GM23338 (cell line): ENCODE data around the gene SHB. TPM values are rescaled to one million over a fixed set of nuclear protein-coding genes. Genes with fewer than 3 reads are reported as not detected.

Source experiments
- ATAC-seq: fragments of 200-7000 bp; cut with Tn5 transposase; 3 replicates; pipeline ENCODE4 v1.9.1; 2020
- DNase-seq: peaks from one replicate; pipeline ENCODE4 v3.0.0-alpha.2; 2015; ENCODE audit warnings: low spot score
- H2AFZ ChIP-seq: fragments of 200-600 bp; sonication (generic); 2 replicates; pipeline ENCODE4 v1.8.0; 2016; ENCODE audit warnings: antibody characterized with exemption, mild to moderate bottlenecking, moderate library complexity
- H3F3A ChIP-seq: fragments of 200-600 bp; sonication (generic); replicated peaks from 2 replicates; pipeline ENCODE4 v1.8.0; 2017; ENCODE audit warnings: antibody characterized with exemption, mixed run types, low read depth
- H3K27ac ChIP-seq: fragments of 200-600 bp; sonication (generic); 2 replicates; pipeline ENCODE4 v1.6.1; 2016; ENCODE audit warnings: low read depth
- H3K27me3 ChIP-seq: fragments of 200-600 bp; sonication (generic); 2 replicates; pipeline ENCODE4 v1.8.0; 2016; ENCODE audit warnings: mild to moderate bottlenecking, mixed run types, moderate library complexity; ENCODE audit not compliant: insufficient read depth
- H3K36me3 ChIP-seq: fragments of 200-600 bp; sonication (generic); 2 replicates; pipeline ENCODE4 v1.8.0; 2016; ENCODE audit warnings: mild to moderate bottlenecking; ENCODE audit not compliant: insufficient read depth
- H3K4me1 ChIP-seq: fragments of 200-600 bp; sonication (generic); 2 replicates; pipeline ENCODE4 v1.8.0; 2016; ENCODE audit warnings: mild to moderate bottlenecking, moderate library complexity; ENCODE audit not compliant: insufficient read depth
- H3K4me2 ChIP-seq: fragments of 200-600 bp; sonication (generic); 2 replicates; pipeline ENCODE4 v1.7.1; 2017; ENCODE audit warnings: mixed run types
- H3K4me3 ChIP-seq: fragments of 200-600 bp; sonication (generic); 2 replicates; pipeline ENCODE4 v1.6.1; 2016; ENCODE audit warnings: mixed run types
- H3K79me2 ChIP-seq: fragments of 200-600 bp; sonication (generic); replicated peaks from 2 replicates; pipeline ENCODE4 v1.8.0; 2017; ENCODE audit warnings: mild to moderate bottlenecking; ENCODE audit not compliant: insufficient read depth
- H3K9me2 ChIP-seq: fragments of 200-600 bp; sonication (generic); 2 replicates; pipeline ENCODE4 v1.8.0; 2017; ENCODE audit not compliant: insufficient read depth
- H4K20me1 ChIP-seq: fragments of 200-600 bp; sonication (generic); replicated peaks from 2 replicates; pipeline ENCODE4 v1.8.0; 2017; ENCODE audit warnings: mild to moderate bottlenecking; ENCODE audit not compliant: insufficient read depth
- H3K27ac Mint-ChIP-seq: 2 replicates; pipeline ENCODE4 v1.8.0; 2020; ENCODE audit warnings: inconsistent platforms, mild to moderate bottlenecking, moderate library complexity, mixed read lengths
- H3K27me3 Mint-ChIP-seq: 3 replicates; pipeline ENCODE4 v1.8.0; 2022; ENCODE audit warnings: low read depth, mild to moderate bottlenecking, moderate library complexity, mixed read lengths, inconsistent platforms; ENCODE audit not compliant: insufficient read depth, poor library complexity
- H3K36me3 Mint-ChIP-seq: 3 replicates; pipeline ENCODE4 v1.8.0; 2021; ENCODE audit warnings: low read depth, mild to moderate bottlenecking, inconsistent platforms, moderate library complexity, mixed read lengths
- H3K4me1 Mint-ChIP-seq: 3 replicates; pipeline ENCODE4 v1.8.0; 2020; ENCODE audit warnings: mild to moderate bottlenecking, inconsistent platforms, mixed read lengths
- H3K4me3 Mint-ChIP-seq: 3 replicates; pipeline ENCODE4 v1.8.0; 2021; ENCODE audit warnings: moderate library complexity, mild to moderate bottlenecking, inconsistent platforms, mixed read lengths
- H3K9me3 Mint-ChIP-seq: 3 replicates; pipeline ENCODE4 v1.8.0; 2020; ENCODE audit warnings: moderate library complexity, mild to moderate bottlenecking, inconsistent platforms, mixed read lengths
- EZH2phosphoT487 ChIP-seq: fragments of 200-600 bp; sonication (generic); IDR thresholded peaks from one replicate; pipeline ENCODE4 v1.8.1; 2018; ENCODE audit warnings: antibody characterized with exemption; ENCODE audit not compliant: unreplicated experiment
- JUNB ChIP-seq: IDR thresholded peaks from one replicate; pipeline ENCODE4 v1.6.1; 2016; ENCODE audit warnings: antibody characterized with exemption; ENCODE audit not compliant: unreplicated experiment
- ZNF331 ChIP-seq: fragments of 250-450 bp; sonication (Bioruptor Pico); IDR thresholded peaks from 2 replicates; pipeline ENCODE4 v1.5.0; 2020; ENCODE audit warnings: low read depth, mild to moderate bottlenecking, moderate library complexity
- ZNF462 ChIP-seq: fragments of 250-450 bp; sonication (Bioruptor Pico); IDR thresholded peaks from 2 replicates; pipeline ENCODE4 v1.5.0; 2020; ENCODE audit warnings: mild to moderate bottlenecking, moderate library complexity
- polyA plus RNA-seq: library from polyadenylated mRNA; unstranded; fragments of >200 nt; fragmentation: Nextera tagmentation; extraction: Ambion mirVana; gene quantifications from 2 replicates; pipeline ENCODE4 v1.2.1, GENCODE V29; 2016
- total RNA-seq: library from RNA; depleted of rRNA; stranded (reverse); fragments of >200 nt; shearing (Covaris generic); gene quantifications from 2 replicates; pipeline ENCODE4 v1.2.3, GENCODE V29; 2014

Gene SHB
- total and polyA plus RNA-seq, 2 experiments from 2014 or later, result 1.5 to 14.0 TPM

- H3K79me2 ChIP-seq, result no peaks in the 10 kb centered on the region
- H3K27me3 ChIP-seq, result no peaks in the 10 kb centered on the region
- TF ChIP-seq JUNB, result no peak
- no peak for TF ChIP-seq ZNF331
- no peak for TF ChIP-seq ZNF462 (CRISPR knock-in tag)
- H3K4me2 ChIP-seq, result no peak overlapping the region
- 0 out of 2 replicates have a peak, but pooled peaks cover 3% of the 10 kb centered on the region for H3K9me2 ChIP-seq
- ATAC-seq (no peak), DNase-seq (no peak)
- Mint-ChIP-seq H3K9me3 (no peaks in the 10 kb centered on the region; the same call in 2 of the 3 replicates), H3K27me3 (peaks cover 5% of the 10 kb centered on the region), H3K36me3 (peaks cover 28% of the 10 kb centered on the region), H3K4me3 (no peak overlapping the region), H3K4me1 (peaks cover 16% of the 10 kb centered on the region), H3K27ac (no peak overlapping the region)
- H4K20me1 ChIP-seq, result no peaks in the 10 kb centered on the region
- H3F3A ChIP-seq, result no peaks in the 10 kb centered on the region
- H3K4me1 ChIP-seq, result peaks cover 12% of the 10 kb centered on the region
- H2AFZ ChIP-seq, result no peak overlapping the region
- no peaks in the 10 kb centered on the region; the same call in 1 of the 2 replicates for H3K36me3 ChIP-seq
- no peak overlapping the region for H3K4me3 ChIP-seq
- no peak overlapping the region for H3K27ac ChIP-seq
These were observed 120.5 kb downstream of the SHB start for GRCh38 chr9:37948417-37948980.

GRCh38 chr9:37947977-37948376 is 121.0 kb downstream of the SHB start:
- Histone ChIP-seq H3K4me3 (no peak overlapping the region), H3K36me3 (no peaks in the 10 kb centered on the region; the same call in 1 of the 2 replicates), H3K79me2 (no peaks in the 10 kb centered on the region), H4K20me1 (no peaks in the 10 kb centered on the region), H3K4me2 (no peak overlapping the region), H3F3A (no peaks in the 10 kb centered on the region), H3K9me2 (0 out of 2 replicates have a peak, but pooled peaks cover 3% of the 10 kb centered on the region), H3K27me3 (no peaks in the 10 kb centered on the region), H3K27ac (no peak overlapping the region), H2AFZ (no peak overlapping the region), H3K4me1 (peaks cover 14% of the 10 kb centered on the region)
- Mint-ChIP-seq H3K9me3 (no peaks in the 10 kb centered on the region; the same call in 2 of the 3 replicates), H3K36me3 (peaks cover 23% of the 10 kb centered on the region), H3K4me3 (no peak overlapping the region), H3K4me1 (peaks cover 19% of the 10 kb centered on the region), H3K27ac (no peak overlapping the region), H3K27me3 (peaks cover 3% of the 10 kb centered on the region)
- DNase-seq (no peak), ATAC-seq (no peak)
- TF ChIP-seq EZH2phosphoT487 (no peak), ZNF462 (CRISPR knock-in tag) (no peak), ZNF331 (no peak)
